NB4 (cell line): ENCODE data around the gene HNRNPK.

ENCODE experiments used
- CTCF ChIP-seq: IDR thresholded peaks from one replicate; pipeline ENCODE4 v1.5.1; 2012; ENCODE audit warnings: low read depth, low read length
- MYC ChIP-seq: IDR thresholded peaks from 2 replicates; pipeline ENCODE4 v1.6.1; 2011; ENCODE audit warnings: low read depth, low read length
- POLR2A ChIP-seq: IDR thresholded peaks from 2 replicates; pipeline ENCODE4 v1.6.1; 2011; ENCODE audit warnings: mild to moderate bottlenecking; ENCODE audit not compliant: insufficient read length; ENCODE audit errors: extremely low read depth

GRCh38 chr9:83977196-83977595 is 2.8 kb downstream of the HNRNPK start:
- no peak for TF ChIP-seq CTCF
- TF ChIP-seq POLR2A, result no peak
- TF ChIP-seq MYC, result no peak
